ENCODE data around the gene ARHGAP15.

Gene ARHGAP15

DNA sequence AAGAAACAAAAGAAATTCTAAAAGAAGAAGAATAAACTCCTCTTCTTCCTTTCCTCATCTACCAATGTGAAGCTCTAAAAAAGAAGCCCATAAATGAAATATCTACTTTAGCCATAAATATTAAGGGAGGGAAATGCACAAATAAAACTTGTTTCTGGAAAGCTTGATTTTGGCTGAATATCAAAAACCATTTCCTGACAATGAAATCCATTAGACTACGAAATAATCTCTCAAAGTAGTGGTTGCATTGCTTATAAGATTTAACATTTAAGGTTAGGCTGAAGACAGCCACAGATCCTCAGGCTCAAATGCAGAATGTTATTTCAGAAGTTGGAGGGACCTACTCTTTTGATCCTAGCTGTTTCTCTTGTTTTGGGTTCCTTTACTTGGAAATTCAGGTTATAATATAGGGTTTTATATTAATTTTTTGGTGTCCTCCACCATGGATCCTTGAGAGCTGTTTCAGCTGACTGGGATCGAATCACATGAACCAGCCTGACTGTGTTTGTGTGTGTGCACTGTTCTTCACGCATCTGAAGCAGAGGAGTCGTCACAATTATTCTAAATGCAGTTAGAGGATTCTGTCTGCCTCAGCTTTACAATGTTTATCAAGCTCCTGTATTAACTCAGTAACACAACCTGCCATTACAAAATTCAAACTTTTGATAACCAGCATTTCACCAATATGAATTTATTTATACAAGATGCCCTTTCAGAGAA, 474.8 kb downstream of the ARHGAP15 start:
- no peak for DNase-seq

DNA sequence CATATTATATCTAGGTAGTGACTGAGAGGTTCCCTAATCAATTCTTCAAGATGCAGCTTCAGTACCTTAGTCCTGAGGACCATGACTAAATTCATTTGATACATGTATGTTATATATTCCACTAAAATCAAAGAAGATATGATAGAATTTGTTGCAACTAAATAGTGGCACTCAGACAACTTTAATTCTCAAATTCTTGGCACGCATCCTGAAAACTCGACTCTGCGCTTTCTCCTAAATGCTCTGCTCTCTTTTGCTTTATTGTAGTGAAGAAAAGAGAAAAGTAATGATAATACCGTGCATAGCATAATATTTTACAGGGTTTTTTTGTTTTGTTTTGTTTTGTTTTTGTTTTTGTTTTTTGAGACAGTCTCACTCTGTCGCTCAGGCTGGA, 475.3 kb downstream of the ARHGAP15 start:
- no peak for DNase-seq

DNA sequence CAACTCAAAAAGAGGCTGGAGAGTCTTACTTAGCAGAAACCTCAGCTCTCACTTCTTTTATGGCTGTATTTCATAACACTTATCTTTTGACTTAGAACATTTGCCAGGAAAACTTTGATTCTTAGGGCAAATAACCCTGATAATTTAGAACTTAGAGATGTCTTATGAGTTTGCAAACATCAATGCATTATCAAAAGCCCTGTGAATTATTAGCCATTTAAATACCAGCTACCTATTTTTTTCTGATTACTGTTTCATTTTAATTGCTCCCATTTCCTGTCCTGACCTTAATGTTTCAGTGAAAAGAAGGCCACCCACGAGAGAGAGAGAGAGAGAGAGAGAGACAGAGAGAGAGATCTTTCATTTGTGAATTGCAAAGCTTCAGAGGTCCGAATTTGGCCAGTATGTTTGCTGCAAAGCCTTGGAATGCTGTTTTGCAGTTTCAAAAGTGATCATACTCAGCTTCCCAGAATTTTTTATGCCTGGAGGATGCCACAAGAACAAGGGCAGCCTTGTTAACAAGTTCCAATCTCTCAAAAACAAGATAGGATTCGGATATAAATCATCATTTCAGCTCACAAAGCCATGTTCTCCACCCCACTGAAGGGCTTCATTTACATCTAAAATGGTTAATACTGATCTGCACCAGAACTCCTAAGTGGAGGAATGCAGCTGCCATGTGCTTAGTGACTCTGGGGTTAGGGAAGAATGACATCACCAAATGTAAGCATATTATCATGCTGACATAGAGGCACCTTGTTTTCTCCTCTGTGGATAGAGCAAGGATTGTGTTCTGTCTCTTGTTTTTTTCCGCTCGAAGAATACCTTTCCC, 478.2 kb downstream of the ARHGAP15 start:
- no peak for DNase-seq

DNA sequence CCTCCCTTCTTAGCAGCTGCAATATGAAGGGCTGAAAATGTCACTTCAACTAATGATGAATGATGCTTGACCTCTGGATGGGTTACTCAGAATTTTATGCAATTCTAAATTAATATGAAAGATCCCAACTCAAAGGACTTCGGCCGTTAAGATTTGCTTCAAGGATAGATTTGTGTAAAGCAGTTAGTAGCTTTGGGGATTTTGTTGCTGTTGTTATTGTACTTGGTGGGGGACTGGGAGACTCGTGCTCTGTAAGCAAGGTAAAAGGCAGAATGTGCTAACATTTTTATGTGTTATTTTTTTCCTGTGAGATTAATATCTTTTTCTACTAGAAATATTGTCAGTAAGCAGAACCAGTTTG, 478.8 kb downstream of the ARHGAP15 start:
- no peak for DNase-seq

DNA sequence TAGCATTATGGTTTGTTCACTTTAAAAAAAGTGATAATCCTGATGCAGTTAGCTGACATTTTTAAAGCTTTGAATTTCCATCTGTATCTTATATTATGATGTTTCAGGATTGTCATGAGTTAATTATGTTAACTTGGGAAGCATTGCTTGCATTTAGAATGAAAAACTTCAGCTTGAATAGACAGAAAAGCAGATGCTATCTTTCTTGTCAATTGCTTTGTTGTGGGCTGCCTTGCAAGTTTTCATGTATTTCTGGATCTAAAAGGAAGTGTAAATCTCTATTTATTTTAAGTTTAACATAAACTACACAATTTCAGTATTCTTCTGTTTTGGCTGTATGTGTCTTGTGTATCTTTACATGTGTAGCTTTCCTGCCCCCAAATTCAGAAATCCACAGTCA, 479.5 kb downstream of the ARHGAP15 start:
- no peak for DNase-seq

DNA sequence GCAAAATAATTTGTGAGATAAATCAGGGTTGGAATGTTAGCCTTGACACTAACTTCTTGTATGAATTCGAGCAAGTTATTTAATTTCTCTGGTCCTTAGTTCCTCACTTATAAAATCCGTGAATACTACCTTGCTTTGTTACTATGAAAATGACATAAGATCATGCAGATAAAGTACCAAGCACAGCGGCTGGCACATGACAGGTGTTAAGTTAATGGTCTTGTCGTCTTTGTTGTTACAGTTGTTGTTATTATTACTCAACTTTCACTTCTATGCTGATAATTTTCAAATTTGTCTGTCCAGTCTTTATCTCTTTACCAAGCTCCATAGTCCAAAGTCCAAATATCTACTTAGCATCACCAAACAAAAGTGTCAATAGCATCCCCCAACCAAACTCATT, 482.1 kb downstream of the ARHGAP15 start:
- DNase-seq: no peak

DNA sequence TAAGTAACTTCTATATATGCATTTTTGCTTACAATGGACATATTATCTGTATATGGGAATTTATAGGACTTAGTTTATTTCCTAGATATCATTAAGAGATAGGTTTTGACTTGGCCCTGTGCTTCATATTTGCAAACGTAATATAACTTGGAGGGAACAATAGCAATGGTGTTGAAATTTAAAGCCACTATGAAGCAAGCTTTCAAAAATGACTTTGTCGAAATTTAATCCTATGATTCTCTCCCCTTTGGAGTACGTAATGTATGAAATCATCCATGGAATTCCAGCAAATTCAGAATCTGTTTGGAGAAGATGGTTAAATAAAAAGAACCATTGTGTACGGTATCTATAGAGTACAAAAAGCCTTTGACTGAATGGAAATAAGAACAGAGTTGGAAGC, 486.3 kb downstream of the ARHGAP15 start:
- DNase-seq: no peak

DNA sequence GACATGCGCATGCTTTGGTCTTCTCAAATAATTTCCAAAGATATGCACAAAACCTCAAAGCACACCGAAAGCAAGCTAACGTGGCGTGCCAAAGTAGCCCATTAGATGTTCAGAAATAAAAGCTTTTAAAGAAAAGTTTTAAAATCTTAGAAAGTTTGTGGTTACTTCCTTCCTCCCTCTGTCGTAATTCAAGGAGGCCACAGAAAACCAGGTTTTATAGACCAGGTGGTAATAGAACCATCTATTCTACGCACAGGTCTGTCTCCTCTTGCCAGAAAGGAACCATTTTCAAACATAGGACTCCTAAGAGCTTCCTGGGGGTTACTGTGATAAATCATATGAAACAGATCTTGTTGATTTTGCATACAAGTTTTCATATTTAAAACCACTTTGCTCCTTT, 487.2 kb downstream of the ARHGAP15 start:
- no peak for DNase-seq

DNA sequence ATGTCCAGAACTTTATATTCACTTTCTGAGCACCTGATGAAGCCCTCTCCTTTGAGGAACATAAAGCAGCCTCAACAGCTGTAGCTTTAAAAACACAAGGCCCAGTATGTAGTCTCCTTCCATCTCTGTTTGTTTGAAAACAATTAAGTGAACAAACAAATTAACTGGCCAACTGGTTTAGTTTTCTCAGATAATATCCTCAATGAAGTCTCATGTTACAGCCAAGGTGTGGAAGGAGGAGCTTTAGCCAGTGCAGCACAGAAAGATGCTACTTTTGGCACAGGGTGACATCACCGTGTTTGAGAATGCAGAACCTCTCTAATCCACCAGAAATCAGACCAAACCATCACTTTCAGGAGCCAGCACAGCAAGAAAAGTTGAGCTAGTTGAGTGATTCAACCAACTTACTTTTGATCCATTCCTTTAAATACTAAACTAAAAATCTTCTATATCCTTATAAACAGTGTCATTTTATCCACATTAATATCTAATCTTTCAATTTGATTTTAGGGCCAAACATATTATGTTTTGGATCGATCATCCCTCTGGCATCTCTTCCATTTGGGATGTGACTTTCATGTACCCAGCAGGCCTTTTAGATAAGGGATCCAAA, 488.7 kb downstream of the ARHGAP15 start:
- DNase-seq: no peak

DNA sequence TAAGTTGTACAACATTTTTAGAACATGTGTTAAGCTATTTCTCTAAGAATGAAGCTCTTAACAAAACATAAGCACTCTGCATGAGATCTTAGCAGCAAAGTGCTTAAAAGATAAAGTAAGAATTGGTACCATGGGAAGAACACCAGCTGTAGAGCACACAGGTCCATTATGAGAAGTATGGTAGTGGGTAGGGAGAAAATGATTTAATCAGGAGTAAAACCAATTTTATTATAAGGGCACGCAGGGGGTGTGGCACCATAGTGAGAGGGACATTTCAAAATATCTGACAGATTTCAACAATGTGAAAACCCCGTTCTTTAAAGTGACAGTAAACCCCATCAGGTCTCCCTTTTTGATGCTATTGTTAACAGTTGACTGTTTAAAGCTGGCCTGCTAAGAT, 492.9 kb downstream of the ARHGAP15 start:
- DNase-seq: no peak

DNA sequence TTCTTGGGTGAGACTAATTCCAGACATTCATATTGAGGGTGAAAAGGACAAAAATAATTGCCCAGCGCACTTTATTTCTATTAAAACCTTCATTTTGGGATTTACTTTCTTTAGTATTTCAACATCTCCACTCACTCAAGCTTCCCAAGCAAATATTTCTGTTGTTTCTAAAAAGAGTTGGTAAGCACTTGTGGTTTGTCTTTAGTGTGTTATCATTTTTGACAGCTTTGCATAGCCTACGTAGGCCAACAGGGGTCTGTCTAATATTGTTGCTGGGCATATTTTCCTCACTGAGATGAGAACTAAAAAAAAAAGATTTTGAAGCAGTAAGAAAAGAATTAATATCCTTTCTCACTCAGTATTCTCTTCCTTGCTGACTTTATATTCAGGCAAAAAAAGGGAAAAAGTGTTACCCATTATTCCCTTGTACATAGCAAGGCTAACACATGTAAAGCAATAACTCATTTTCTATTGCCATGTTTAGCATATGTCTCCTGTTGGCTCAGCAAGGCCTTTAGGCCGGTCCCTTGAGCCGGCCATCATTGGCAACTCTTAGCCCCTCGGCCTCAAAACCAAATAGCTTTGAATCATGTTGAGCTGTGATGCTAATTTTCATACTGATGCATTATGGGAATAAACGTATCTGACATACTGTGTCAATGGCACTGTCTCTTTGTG, 494.2 kb downstream of the ARHGAP15 start:
- DNase-seq: no peak

DNA sequence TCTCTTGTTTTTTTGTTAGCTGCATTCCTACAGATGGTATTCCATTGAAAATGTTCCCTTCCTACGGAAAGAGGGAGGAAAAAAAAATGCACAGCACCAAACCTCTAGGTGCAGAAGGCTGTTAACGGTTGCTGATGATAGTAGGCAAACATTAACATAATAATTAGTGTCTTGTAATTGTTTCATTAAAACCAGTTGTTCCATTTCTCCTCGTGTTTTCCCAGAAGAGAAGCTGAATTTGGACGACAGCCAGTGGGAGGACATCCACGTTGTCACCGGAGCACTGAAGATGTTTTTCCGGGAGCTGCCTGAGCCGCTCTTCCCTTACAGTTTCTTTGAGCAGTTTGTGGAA, 494.7 kb downstream of the ARHGAP15 start:
- no peak for DNase-seq

DNA sequence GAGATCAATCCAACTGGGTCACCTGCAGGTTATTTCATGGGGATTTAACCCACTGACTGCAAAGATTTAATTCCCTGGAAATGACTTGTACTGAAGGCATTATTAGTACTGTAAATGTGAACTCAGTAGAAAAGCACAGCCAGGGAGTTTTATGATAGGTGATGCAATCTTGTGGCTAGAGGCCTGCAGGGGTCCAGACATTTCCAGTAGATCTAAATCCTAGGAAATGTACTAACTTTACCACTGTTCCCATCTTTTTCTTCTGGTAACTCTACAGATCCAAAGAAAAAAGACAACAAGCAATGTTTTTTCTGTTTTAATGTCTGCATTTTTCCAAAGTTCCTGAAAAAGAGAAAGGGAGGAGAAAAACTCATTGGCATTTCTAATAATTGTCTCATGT, 500.1 kb downstream of the ARHGAP15 start:
- no peak for DNase-seq

DNA sequence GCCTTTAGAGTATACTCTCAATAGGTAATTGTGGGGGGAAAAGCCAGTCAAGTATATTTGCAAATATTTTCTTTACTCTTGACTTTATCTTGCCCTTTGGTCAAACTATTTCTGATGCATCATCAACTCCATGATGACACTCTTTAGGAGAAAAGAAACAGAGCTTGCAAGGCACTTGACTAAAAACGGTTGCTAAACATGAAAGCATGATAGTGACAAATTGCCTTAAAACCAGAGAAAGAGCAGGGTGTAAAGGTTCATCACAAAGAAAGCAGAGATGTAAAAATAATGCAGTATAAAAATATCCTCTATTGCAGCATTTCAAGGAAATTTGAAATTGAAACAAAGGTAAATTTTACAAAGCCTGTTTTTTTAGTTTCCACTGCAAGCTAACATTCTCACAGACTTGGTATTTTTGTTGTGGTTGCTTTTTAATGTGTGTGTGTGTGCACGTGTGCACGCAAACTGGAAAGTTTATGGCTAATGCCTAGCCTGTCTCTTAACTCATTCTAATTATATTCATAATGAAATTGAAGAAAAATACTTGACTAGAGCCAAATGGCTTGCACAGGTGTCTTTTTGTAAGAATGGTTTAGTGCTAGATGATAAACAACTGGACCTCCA, 503.6 kb downstream of the ARHGAP15 start:
- DNase-seq: no peak

DNA sequence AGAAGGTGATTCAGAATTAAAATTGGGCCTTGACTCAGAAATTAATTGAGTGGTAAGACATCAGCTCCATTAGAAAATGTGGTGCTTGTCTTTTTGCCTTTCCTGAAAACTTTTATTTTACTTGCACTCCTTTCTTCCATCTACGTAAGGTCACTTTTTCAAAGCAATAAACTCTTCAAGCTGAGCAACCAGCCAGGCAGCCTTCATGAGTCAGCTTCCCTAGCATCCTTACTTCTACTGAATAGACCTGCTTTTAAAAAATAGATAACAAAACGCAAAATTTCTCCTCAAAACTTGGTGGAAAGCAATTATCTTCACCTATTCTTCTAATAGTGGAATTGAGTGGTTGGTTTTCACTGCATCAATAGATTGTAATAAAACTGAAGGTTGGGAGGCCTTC, 504.2 kb downstream of the ARHGAP15 start:
- DNase-seq: no peak

DNA sequence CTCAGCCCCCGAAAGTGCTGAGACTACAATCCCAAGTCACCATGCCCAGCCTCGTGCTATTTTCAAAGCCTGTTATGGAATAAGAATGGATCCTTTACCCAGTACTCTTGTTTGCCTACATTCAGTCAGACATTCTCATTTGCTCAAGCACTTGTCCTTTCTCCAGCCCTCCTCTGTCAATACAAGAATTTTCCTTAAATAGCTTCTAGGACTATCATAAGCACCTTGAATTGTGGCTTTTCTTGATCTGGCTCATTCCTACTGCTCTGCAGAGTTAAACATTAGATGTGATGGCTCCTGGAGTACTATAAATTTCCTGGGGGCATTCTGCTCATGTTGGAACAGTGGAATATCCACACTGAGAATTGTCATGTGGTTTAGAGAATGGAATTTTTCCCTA, 506.1 kb downstream of the ARHGAP15 start:
- DNase-seq: no peak

DNA sequence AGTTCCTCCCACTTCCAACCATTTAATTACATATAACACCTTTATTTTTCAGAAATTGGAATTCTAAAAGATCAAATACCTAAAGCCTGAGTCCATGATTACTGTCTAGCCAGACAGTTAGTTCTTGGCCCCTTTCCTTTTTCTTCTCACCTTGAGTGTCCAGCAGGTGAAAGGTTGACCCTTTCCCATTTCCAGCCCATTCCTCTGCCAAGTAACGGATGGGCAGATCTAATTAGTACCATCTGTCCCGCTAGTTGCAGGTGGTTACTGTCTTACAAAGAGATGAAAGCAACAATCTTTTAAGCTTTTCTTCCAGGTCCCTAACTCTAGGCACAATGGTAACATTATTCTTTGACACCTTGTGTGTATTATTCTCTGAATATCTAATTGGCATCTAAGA, 506.7 kb downstream of the ARHGAP15 start:
- no peak for DNase-seq

DNA sequence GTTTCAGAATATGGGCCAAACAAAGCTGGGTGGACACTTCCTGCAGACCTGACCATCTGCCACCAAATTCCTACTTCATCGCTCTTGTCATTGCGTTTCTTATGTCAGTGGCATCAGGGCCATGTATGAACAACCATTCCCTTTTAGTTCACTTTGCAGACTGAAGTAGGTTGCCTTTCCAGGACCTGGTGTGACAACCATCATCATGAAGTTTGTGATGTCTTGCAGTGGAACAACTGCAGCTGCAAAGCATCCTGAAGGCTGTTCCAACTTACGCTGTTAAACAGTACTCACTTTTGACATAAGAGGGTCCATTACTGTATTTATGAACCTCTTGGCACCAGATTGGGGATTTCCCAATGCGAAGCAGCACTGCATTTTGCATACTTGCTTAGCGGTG, 511.6 kb downstream of the ARHGAP15 start:
- DNase-seq: no peak

DNA sequence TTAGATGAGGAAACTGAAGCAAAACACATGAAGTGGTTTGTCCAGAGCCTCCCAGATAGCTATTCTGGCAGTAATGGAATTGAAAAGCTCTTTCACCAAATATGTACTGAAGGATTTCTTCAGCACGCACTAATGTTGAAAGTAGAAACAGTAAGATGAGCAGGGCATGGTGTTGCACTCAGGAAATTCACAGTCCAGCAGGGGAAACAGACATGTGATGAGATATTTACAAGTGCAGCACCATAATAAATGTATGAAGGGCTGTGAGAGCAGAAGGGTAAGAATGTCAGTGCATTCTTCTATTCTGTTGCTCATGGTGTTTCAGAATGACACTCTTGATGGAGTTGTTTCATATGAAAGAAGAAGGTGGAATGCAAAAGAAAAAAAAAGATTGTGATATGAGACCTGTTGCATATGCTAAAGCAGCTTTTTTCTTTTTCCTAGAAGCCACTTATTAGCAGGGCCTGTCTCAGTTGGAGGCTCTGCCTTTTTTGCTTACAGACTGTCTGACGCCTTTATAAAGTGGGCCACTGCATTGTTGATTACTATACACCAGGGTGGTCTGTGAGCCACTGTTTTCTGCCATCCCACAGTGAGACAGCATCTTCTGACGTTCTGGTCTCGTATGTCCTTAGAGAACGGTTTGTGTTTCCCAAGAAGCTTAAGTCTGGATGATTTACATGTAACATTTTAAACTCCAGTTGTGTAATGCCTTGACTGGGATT, 516.9 kb downstream of the ARHGAP15 start:
- no peak for DNase-seq

DNA sequence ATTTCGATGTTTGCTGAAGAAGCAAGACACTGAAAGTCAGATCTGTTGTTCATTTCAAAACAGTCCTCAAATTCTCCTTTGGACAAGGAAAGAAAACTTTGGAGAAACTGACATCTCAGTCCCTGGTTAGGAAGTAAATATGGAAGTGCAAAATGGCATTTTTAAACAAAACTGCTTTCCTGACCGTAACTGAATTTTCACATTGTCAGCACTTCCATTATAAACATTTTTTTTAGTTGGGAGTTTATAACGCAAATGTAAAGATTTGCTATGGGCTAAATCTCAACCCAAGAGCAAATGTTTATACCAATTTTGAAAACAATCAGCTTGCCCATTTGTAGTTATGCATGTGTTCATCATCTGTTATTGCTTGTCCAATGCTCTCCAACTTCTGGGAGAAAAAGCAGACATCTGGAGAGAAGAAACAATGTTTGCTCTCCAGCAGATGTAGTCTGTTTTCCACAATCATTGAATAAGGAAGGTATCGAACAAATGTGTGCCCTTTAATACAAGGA, 520.1 kb downstream of the ARHGAP15 start:
- no peak for DNase-seq

DNA sequence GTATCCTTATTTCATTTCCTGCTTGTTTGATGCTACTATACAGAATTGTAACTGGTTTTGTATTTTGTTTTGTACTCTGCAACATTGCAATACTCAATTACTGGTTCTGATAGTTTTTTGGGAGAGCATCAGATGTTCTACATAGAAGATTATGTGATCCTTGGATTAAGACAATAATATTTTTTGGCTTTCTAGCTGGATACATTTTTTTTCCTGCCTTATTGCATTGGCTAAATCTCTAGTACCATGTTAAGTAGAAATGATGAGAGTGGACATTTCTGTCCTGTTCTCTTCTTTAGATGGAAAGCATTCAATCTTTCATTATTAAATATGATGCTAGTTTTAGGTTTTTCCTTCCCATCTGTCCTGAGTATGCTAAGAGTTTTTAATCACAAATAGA, 523.5 kb downstream of the ARHGAP15 start:
- no peak for DNase-seq

DNA sequence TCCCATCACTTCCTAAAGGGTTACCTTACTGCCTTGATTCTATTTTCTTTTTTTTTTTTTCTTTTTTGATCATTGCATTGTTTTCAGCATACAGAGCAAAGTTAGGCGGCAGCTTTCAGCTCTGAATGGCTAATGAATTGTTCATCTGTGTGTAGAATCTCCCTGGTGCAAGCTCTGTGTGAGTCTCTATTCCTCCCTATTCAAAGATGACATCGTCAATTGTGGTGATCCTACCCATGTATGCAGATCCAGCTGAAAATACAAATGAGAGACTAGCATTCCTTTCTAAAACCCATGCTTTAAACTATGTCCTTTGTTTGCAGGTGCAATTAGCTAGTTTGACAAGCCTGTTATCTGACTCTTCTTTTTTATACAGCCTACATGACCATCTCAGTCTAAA, 539.0 kb downstream of the ARHGAP15 start:
- DNase-seq: no peak
